HG02884 (cell line): ENCODE measurements around the gene C4orf46.
"Not testable (repeated sequence)": the region's sequence is repeated elsewhere in the genome, so short reads cannot be mapped to it uniquely, and the experiment has no call there.

ENCODE experiments used
- ATAC-seq: cut with Tn5 transposase; IDR thresholded peaks from one replicate; pipeline ENCODE4 v1.9.1; 2021; ENCODE audit warnings: mild to moderate bottlenecking, moderate library complexity; ENCODE audit not compliant: unreplicated experiment

C4orf46 gene

DNA sequence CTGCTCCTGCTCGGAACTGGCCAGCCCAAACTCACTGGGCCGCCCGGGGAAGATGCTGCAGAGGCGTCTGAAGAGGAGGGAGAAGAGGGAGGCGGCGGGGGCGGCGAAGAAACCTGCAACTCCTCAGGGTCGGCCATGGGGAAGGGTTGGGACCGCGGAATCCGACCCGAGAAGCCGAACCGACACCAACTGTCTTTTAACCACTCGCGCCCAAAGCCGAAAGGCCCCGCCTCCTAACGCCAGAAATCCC, at the start of gene C4orf46:
Gene C4orf46, minus strand, starts transcription at position 223 of the 250 bp plus-strand sequence. Its CDS starts 86 bp downstream, at position 137.
- ATAC-seq, result no peak

DNA sequence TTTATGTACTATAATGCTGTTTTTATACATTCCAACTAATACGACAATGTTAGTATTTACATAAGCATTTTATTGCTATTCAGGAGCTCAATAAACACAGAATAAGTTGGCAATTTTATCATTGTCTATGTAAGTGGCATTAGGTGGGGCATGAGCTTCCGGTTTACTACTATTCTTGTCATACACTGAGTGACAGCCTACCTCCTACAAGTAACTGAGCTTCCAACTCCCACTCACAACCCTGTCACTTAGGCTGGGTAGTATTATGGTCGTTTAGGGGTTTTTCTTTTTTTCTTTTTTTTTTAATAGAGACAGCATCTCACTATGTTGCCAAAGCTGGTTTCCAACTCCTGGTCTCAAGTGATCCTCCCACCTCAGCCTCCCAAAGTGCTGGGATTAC, 44.1 kb upstream of the C4orf46 start:
- ATAC-seq, result no peak

DNA sequence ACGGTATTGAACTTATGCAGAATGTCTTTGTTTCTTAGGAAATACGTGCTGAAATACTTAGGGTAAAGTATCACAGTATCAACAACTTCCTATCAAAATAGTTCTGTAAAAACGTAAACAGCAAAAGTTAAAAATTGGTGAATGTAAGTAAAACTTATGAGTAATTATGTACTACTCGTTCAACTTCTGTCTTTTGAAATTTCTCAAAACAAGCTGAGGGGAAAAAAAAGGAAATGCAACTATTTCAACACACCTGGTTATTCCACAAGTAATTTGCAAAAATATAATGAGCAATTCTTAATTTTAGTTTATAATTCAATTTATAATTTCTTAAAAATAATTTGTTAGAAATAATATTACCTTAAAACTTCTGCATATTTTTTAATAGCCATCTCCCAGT, 43.2 kb upstream of the C4orf46 start:
- ATAC-seq, result no peak

DNA sequence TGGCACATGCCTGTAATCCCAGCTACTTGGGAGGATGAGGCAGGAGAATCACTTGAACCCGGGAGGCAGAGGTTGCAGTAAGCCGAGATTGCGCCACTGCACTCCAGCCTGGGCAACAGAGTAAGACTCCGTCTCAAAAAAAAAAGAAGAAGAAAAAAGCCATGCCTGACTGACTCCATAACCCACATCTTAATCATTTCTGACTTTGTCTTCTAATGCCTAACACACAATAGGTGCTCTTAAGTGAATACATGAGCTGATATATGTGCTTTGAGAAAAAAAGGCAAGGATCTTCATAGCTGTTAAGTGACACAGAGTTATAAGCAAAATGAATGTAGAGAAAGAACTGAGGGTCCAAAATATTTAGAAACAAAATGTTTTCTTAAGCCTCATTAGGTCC, 40.9 kb upstream of the C4orf46 start:
- not testable (repeated sequence) for ATAC-seq

DNA sequence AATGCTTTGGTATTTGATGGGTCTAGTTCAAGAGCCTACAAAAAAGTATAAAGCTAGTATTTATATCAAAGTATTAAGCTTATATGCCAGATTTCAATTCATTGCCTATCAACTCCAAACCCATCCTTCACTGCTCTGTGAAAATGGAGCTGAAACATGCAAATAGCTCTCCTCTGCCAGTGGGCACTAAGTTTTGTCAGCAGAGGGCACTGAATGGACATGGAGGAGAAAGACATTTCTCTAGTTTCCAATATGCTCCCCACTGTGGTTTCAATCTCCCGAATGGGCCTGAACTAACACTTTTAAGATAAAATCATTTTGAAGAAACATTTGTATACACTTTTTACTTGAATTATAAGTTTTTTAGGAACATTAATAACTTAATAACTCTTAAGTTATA, 39.1 kb upstream of the C4orf46 start:
- no peak for ATAC-seq

DNA sequence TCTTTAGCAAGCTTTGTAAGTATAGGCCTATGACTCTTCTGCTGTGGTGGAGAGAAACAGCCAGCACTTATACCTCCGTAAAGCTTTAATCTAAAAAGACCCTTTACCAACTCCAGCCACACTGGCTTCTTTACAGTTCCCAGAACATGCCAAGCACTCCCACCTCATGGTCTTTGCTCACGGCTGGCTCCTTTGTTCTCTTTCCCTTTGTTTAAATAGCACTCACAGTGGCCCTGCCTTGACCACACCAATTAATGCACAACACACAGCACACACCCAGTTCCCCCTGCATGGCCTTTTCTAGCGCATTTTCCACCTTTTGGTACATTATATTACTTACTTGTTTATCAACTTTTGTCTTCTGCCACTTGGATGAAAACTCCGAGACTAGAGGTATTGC, 32.6 kb upstream of the C4orf46 start:
- ATAC-seq, result no peak

DNA sequence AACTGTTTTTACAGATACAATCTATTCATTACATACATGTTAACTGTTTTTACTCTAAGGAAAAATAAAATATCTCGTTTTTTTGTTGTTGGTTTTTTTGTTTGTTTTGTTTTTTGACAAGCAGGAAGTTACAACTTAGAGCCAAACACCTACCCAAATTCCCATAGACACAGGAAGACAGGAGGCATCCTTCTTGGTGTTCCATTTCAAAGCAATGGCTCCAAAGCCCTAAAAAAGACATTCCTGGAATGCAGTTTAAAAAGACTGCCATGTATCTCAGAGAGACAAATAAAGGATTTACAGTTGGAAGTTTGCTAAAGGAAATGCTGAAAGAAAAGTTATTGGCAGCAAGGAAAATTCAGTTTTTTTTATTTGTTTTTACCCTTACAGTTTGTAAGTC, 17.1 kb upstream of the C4orf46 start:
- ATAC-seq, result no peak

DNA sequence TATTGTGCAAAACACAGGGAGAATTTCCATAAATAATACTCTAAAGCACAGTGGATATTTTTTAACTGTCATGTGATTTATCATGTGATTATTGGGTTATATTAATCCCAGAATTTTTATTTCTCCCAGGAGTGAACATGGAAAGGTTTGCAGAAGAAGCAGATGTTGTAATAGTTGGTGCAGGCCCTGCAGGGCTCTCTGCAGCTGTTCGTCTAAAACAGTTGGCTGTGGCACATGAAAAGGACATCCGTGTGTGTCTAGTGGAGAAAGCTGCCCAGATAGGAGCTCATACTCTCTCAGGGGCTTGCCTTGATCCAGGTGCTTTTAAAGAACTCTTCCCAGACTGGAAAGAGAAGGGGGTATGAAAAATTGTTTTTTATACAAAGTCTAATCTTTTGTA, 10.4 kb upstream of the C4orf46 start:
- no peak for ATAC-seq

DNA sequence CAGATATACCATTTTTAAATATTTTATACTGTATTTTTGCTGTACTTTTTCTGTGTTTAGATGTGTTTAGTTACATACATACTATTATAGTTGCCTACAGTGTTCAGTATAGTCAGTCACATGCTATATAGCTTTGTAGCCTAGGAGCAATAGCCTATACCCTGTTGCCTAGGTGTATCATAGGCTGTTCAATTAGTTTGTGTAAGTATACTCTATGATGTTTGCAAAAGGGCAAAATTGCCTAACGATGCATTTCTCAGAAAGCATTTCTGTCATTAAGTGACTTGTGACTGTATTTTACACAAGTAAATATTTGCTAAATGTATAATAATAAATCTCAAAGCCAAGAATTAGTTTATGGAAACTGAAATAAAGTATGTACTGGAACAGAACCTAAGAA, 9.9 kb upstream of the C4orf46 start:
- no peak for ATAC-seq

DNA sequence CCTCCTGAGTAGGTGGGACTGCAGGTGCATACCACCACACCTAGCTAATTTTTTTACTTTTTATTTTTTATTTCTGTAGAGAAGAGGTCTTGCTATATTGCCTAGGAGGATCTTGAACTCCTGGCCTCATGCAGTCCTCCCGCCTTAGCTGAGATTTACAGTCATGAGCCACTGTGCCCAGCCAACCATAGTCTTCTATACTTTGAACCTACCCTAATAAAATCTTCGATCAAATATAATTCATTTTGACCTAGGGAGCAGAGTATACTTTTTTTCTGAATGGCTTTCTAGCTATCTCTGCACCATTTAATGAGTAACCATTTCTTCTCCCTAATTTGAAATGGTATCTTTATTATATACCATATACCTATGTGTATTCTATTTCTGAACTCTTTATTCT, 7.1 kb upstream of the C4orf46 start:
- ATAC-seq, result no peak

DNA sequence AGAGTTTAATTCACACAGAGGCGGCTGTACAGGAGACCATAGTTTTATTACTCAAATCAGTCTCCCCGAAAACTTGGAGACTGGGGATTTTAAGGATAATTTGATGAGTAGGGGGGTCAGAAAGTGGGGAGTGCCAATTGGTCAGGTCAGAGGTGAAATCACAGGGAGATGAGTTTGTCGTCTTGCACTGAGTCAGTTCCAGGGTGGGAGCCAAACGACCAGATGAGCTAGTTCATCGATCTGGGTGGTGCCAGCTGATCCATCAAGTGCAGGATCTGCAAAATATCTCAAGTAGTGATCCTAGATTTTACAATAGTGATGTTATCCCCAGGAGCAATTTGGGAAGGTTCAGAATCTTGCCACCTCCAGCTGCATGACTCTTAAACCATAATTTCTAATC, 4.4 kb upstream of the C4orf46 start:
- no peak for ATAC-seq

DNA sequence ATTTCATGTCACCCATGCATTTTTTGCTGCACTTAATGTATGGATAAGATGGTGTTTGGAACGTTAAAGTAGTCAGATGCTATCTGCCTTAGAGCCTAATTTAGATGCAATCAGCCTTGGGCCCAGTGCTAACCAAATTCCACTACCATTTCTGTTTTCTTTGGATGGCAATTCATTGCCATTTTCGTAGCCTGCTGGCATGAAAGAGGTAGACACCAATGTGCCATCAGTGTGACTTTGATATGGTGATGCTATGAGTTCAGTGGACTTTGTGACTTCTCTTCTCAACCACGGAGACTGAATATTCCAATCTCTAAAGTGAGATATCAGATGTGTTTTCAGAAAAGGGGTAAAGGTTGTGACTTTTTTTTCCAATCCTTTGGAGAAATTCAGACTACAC, 1.9 kb upstream of the C4orf46 start:
- no peak for ATAC-seq

DNA sequence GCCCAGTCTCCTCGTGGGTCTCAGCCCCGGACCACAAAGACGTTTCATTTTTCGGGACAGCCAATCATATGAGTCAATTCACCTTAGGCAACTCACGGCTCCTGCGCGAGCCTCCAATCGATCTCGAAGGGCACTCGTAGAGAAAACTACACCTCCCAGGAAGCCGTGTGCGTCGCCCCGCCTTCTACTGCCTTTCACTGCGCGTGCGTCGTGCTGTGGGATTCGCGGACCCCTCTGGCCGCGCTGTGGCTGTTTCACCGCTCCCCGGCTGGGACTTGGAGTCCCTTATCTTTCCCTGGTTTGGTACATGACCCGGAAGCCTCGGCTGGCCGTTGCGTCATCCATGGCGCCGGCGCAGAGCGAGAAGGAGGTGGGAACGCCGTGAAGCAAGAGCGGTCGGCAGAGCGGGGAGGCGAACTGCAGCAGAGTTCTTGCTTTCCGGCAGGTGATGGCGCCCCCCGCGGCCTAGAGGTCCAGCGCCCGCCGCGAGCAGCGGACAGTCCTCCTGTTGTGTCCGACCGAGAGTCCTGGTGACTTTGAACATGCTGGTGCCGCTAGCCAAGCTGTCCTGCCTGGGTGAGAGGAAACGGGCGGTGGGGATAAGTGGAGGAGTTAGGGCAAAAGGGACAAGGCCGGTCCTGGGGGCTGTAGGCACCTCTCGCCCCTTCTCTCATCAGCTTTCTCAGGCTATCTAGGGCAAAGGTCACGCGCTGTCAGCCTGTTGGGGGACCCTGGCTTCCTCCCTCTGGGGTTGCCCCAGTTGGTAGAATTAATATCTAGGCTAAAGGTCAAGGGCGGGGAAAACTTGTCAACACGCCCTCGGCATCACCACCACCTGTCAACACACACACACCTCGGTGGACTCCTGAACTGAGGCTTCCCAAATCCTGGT, 474 bp upstream of the C4orf46 start, which contains the start of gene ETFDH:
Gene ETFDH, plus strand, starts transcription at position 382 of the 892 bp plus-strand sequence. Its CDS starts 161 bp downstream, at position 543.
- ATAC-seq, result peak; percentile 79

DNA sequence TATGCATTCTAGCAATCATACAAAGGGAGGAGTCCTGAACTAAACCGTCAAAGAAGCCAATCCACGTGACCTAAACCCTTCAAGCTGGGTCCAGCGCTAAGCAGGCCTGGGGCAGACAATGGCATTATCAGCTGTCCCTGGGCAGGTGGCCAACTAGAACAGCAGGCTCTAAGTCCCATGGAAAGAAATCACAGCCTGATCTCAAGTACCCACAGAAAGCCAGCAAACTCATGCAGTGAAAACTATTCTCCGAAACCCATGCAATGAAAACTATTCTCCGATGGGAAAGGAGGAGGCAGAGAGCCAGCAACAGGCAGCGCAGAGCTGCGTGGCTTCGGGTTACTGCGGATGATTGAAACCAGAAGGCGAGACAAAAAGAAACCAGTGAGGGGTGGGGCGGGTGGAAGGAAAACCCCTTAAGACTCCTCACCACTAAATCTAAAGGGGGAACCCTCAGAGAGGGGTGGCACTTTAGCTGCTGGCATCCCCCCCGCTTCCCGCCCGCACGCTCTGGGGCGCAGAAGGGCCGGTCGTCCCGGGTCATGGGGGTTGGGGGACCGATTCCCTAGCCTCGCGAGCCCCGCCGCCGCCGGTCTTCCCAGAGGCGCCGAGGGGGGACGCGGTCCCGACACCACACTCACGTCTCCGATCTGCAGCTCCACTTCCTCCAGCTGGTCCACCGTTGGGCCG, 567 bp downstream of the C4orf46 start:
- ATAC-seq, result peak; percentile 27

DNA sequence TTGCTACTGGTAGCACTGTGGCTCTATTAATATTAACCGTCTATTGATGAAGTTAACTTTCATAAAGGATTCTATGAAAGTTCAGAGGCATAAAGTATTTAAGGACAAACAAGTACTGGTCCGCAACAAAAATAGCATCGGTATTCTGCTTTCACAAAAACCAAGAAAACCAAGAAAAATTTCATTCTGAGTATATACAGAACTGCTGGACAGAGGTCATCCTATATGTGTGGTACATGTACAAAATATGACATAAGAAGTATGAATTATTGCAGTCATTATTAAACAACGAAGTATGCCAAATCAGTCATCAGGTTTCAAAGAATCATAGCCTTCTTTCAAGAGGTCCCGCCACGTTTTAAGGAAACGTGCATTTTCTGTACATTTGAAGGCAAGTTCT, 2.4 kb downstream of the C4orf46 start:
- no peak for ATAC-seq

DNA sequence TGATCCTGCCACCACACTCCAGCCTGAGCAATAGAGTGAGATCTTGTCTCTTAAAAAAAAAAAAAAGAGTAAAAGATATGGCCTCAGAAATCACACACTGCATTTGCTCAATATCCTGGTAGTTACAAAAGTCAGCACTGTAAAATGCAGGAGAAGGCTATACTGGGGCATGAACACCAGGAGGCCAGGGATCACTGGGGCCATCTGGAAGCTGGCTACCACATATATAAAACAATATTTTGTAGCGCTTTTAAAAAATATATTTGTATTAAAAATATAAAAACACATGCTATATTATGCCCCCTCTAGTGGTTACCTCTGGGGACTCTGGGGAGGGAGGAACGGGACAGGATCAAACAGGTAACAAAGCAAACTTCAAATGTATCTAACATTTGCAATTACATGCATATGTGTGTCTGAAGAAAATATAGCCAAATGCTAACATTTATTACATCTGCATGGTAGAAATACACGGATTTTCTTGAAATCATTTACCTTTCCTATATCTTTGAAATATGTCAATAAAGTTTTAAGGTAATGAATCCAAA, 4.0 kb downstream of the C4orf46 start:
- ATAC-seq, result no peak

DNA sequence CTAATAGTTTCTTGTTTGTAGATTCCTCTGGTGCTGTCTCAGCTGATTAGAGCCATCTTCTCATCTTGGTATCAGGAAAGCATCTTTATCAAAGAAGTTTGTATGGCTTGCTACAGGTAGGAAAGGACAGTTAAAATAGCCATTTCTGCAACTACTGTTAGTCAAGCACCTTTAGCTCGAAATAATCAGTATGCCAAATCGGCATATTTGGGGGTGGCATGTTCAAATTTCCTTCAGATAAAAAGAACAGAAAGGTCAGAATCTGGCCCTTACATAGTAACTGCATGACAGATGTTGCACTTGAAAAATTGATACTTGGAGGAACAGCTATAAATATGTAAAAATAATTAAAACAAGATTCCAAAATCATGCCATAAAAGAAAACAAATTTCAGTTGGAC, 4.8 kb downstream of the C4orf46 start:
- no peak for ATAC-seq

DNA sequence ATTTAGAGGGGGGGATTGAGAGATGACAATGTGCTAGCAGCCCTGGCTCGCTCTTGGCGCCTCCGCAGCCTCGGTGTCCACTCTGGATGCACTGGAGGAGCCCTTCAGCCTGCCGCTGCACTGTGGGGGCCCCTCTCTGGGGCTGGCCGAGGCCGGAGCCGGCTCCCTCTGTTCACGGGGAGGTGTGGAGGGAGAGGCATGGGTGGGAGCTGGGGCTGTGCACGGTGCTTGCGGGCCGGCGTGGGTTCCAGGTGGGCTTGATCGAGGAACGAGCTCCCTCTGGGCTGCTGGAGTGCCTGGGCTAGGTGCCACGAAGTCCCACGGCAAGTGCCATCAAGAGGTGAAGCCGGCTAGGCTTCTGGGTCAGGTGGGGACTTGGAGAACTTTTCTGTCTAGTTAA, 6.9 kb downstream of the C4orf46 start:
- no peak for ATAC-seq

DNA sequence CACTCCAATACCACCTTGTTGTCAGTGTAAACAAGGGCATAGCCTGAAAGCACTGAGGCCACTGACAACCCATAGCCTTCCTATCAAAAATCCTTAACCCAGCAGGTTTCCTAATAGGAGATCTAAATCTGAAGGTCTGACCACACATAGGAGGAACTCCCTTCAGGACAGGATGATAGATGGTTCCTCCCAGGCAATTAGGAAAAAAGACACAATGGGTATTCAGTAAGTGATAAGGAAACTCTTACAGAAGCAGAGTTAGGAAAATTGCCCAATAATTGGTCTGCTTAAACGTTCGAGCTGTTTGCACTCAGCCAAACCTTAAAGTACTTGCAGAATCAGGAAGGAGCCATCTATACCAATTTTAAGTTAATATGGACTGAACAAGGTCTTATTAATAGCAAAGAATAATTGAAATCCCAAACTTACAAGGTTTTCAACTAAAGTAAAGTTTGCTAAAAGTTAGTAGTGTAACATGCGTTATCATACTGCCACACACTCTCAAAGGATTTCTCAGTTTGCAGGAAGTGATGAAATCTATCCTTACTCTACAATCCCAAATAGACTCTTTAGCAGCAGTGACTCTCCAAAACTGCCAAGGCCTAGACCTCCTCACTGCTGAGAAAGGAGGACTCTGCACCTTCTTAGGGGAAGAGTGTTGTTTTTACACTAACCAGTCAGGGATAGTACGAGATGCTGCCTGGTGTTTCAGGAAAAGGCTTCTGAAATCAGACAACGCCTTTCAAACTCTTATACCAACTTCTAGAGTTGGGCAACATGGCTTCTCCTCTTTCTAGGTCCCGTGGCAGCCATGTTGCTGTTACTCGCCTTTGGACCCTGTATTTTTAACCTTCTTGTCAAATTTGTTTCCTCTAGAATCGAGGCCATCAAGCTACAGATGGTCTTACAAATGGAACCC, 7.7 kb downstream of the C4orf46 start:
- ATAC-seq, result not testable (repeated sequence)

DNA sequence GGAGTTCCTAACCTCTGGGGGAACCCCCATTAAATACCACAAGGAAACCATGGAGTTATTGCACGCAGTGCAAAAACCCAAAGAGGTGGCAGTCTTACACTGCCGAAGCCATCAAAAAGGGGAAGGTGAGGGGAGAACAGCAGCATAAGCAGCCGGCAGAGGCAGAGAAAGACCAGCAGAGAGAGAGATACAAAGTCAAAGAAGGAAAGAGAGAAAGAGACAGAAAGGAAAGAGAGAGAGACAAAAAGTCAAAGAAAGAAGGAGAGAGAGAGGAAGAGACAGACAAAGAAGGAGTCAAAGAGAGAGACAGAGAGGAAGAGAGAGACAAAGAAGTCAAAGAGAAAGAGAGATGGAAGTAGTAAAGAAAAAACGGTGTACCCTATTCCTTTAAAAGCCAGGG, 8.4 kb downstream of the C4orf46 start:
- not testable (repeated sequence) for ATAC-seq

DNA sequence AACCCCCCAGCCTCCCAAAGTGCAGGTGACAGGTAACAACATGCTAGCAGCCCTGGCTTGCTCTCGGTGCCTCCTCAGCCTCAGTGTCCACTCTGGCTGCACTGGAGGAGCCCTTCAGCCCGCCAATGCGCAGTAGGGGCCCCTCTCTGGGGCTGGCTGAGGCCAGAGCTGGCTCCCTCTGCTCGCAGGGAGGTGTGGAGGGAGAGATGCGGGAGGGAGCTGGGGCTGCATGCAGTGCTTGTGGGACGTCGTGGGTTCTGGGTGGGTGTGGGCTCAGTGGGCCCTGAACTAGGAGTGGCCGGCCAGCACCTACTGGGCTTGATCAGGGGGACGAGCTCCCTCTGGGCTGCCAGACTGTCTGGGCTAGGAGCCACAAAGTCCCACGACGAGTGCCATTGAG, 14.4 kb downstream of the C4orf46 start:
- no peak for ATAC-seq
